ENCODE measurements around the gene DEAF1. TPM values are rescaled to one million over a fixed set of nuclear protein-coding genes. Genes with fewer than 3 reads are reported as not detected.

DEAF1 gene
- total and polyA plus RNA-seq, 10 of the 15 experiments (the other 5 are each of a cell fraction or from before 2014, with no cell fraction given) = 0.68 to 51.3 (median 25.9) TPM

- no peak for FAIRE-seq
- 1% methylated on average over 29 of the region's 33 CpGs for WGBS (ENCODE audit: insufficient coverage, insufficient replicate concordance, low lambda C conversion rate, missing lambda C conversion rate)
These were observed 26.8 kb upstream of the DEAF1 start for GRCh38 chr11:721741-722345.

More at GRCh38 chr11:721741-722345, 26.8 kb upstream of the DEAF1 start:
- no peak overlapping the region for H2AFZ ChIP-seq (ENCODE audit: control insufficient read depth, low read depth, low read length)
- H3K4me2 ChIP-seq (ENCODE audit: control insufficient read depth, insufficient read depth) = peak overlapping the region; percentile 64
- intact Hi-C loops (cut with micrococcal nuclease; ENCODE audit: unreplicated experiment) (loop anchor here (2.0 to 5.0 kb wide), 4 partner anchors 25 to 167 kb away; partner anchors contain the start of gene IRF7), in situ Hi-C loops (cut with MboI) (loop anchor here (10.0 kb wide), 1 partner anchor 57 kb away; no protein-coding TSS in a partner anchor)
- H3K36me3 ChIP-seq (ENCODE audit: control insufficient read depth in 2 of 2, insufficient read depth in 2 of 2, low read length in 1 of 2) = no peaks in the 10 kb centered on the region
- RAD21 ChIA-PET (ENCODE audit: unreplicated experiment) = interaction anchor here (0.6 to 6.3 kb wide), 13 partner anchors 10 to 282 kb away, joined by 3 to 112 read pairs (median 3); partner anchors contain the start of genes DEAF1, EPS8L2, IRF7 and TMEM80
- H3K79me2 ChIP-seq (ENCODE audit: control insufficient read depth, insufficient read depth, low read length) = no peaks in the 10 kb centered on the region
- SMC1A ChIA-PET (ENCODE audit: uncharacterized antibody, unreplicated experiment) = interaction anchor here (0.8 to 2.7 kb wide), 8 partner anchors 22 to 167 kb away, joined by 3 to 30 read pairs (median 4); partner anchors contain the start of gene TMEM80
- no peak overlapping the region for H3K4me3 ChIP-seq
- TF ChIP-seq BHLHE40 (IDR thresholded peaks at IDR 0.05; ENCODE audit: borderline replicate concordance in 1 of 2, low read depth in 2 of 2, low read length in 1 of 2) (peak in 1 of 2 experiments; percentile 49; a peak in 1 of 4 replicates), CHD1 (IDR thresholded peaks at IDR 0.05; ENCODE audit: low read depth, low read length) (no peak), PAX5 (IDR thresholded peaks at IDR 0.05; ENCODE audit: borderline replicate concordance, low read depth, low read length) (no peak), ELK1 (IDR thresholded peaks at IDR 0.05; ENCODE audit: low read depth, low read length) (no peak), HDGF (IDR thresholded peaks at IDR 0.05) (no peak), SKIL (IDR thresholded peaks at IDR 0.05; ENCODE audit: low read depth, poor library complexity, severe bottlenecking) (no peak), USF2 (IDR thresholded peaks at IDR 0.05; ENCODE audit: borderline replicate concordance, low read depth, low read length) (no peak), NFIC (IDR thresholded peaks at IDR 0.05; ENCODE audit: low read depth, low read length) (no peak), SIX5 (IDR thresholded peaks at IDR 0.05; ENCODE audit: low read depth, low read length, severe bottlenecking) (no peak), REST (IDR thresholded peaks at IDR 0.05; ENCODE audit: low read depth, low read length) (no peak), TCF12 (IDR thresholded peaks at IDR 0.05; ENCODE audit: low read depth, low read length) (no peak), SPI1 (IDR thresholded peaks at IDR 0.05; ENCODE audit: borderline replicate concordance, insufficient read depth, low read depth, low read length) (peak; percentile 78; the same call in 1 of the 2 replicates)
- no peaks in the 10 kb centered on the region for H3K9me3 ChIP-seq (replicated peaks; ENCODE audit: control insufficient read depth, insufficient read depth, low read length)
- ATAC-seq = peak; percentile 65
- H3K27ac ChIP-seq (ENCODE audit: control insufficient read depth, insufficient read depth) = no peak overlapping the region
- CTCF ChIA-PET = interaction anchor here (0.7 to 8.6 kb wide), 10 partner anchors 12 to 204 kb away, joined by 3 to 127 read pairs (median 9); partner anchors contain the start of genes DEAF1, LMNTD2 and TMEM80
- no peak overlapping the region for H3K9ac ChIP-seq (ENCODE audit: control insufficient read depth, insufficient read depth, low read length)
- no peaks in the 10 kb centered on the region for H4K20me1 ChIP-seq (ENCODE audit: control insufficient read depth, insufficient read depth)
- POLR2A ChIA-PET = interaction anchor here (0.6 to 8.2 kb wide), 8 partner anchors 15 to 194 kb away, joined by 3 to 72 read pairs (median 4); partner anchors contain the start of genes DEAF1, TALDO1 and TMEM80
- peaks cover 17% of the 10 kb centered on the region for H3K4me1 ChIP-seq (ENCODE audit: control insufficient read depth, insufficient read depth, low read length)
- H3K27me3 ChIP-seq (replicated peaks in 1 of 2; ENCODE audit: control insufficient read depth in 2 of 2, insufficient read depth in 2 of 2, low read length in 1 of 2) = 0 out of 4 replicates have a peak, but pooled peaks cover 0 to 3% of the 10 kb centered on the region in 2 experiments
- no peak for DNase-seq (ENCODE audit: low read depth, low spot score)
- no TSS peak for BruUV-seq (replicated peaks)

Measured in GM12878 (cell line).